Effector CD8-positive, alpha-beta T cell (primary cell): ENCODE data around the gene CRAT.

Experiments used
- DNase-seq: peaks from one replicate; lab custom pipeline; 2025; lab: John Stamatoyannopoulos, UW

CRAT gene

GRCh38 chr9:129060991-129061390, 49.6 kb downstream of the CRAT start:
- no peak for DNase-seq

GRCh38 chr9:129059796-129060785, 50.5 kb downstream of the CRAT start:
- no peak for DNase-seq

DNA sequence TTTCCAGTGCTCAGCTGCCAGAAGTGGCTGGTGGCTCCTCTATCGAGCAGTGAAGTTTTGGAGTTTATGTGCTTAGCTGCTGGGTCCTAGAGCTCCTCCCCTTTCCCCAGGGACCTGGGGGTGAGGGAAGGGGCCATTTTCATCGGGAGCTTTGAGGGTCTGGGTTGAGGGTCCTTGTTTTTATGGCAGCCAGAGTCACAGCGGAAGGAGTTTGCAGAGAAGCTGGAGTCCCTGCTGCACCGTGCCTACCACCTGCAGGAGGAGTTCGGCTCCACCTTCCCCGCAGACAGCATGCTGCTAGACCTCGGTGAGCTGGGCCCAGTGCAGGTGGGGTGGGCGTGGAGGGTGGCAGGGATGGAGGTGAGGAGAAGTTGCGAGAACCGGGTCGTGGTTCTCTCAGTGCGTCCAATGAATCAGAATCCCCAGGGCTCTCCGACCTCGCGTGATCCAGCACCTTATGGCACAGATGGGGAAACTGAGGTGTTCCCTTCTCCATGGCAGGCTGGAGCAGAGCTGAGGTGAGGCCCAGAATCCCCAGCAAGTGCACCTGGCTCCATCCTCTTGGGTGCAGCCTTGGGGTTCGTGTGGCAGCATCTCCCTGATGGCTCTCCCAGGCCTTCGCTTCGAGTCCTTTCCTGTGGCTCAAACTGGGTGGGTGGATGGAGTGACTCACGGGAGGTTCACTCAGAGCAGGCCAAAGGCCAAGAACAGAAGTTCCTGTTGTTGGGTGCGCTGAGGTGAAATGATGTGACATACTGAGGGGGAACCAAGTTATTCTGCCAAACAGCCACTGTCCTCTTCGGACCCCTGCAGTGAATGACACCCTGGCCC, 51.4 kb downstream of the CRAT start:
- DNase-seq = no peak

- DNase-seq = no peak
Observed at GRCh38 chr9:129054163-129054851, 56.3 kb downstream of the CRAT start.

DNA sequence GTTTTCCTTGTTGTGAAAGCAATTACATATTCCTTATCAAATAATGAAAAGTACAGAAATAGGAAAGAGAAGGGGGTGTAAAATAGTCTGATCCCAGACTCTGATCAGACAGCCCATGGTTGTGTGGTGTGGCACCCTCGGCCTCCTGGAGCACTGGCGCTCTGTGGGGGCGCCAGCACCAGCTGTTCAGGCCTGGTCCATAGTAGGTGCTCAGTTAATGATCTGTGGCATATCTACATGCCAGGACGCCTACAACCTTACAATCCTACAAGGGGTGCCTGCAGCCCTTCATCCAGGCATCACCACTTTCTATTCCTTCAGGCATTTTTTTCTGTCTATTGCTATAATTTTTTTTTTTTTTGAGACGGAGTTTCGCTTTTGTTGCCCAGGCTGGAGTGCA, 57.6 kb downstream of the CRAT start:
- no peak for DNase-seq

- DNase-seq = no peak
Observed at GRCh38 chr9:129052592-129052991, 58.0 kb downstream of the CRAT start.
